HCT116 (cell line): Measurements from ENCODE around the gene CLSTN3. TPM values are rescaled to one million over a fixed set of nuclear protein-coding genes. Genes with fewer than 3 reads are reported as not detected.

ENCODE experiments used
- ATAC-seq: fragments of 200-7000 bp; cut with Tn5 transposase; 2 replicates; pipeline ENCODE4 v1.9.1; 2020; ENCODE audit warnings: mild to moderate bottlenecking, moderate library complexity
- BruUV-seq: library from RNA; stranded (reverse); fragments of 400-500 nt; replicated peaks from 2 replicates; lab custom pipeline; 2021; lab: Mats Ljungman, UMichigan
- CTCF ChIA-PET: fragments of 300-600 bp; sonication (Branson Sonifier 250); formaldehyde crosslinking; loops from one replicate; lab custom pipeline; 2021; ENCODE audit warnings: antibody characterized with exemption; lab: Charles Lee
- POLR2A ChIA-PET: fragments of 300-600, 350-600 bp; sonication (Branson Sonifier 250); formaldehyde crosslinking; loops from one replicate; lab custom pipeline; 2021; ENCODE audit warnings: antibody characterized with exemption; lab: Charles Lee
- RAD21 ChIA-PET, 2 experiments: fragments of 300-600 bp; sonication (Branson Sonifier 250); formaldehyde crosslinking; loops; one replicate each; lab custom pipeline; 2023; ENCODE audit warnings: low total read pairs in 2 of 2; ENCODE audit not compliant: uncharacterized antibody in 2 of 2, unreplicated experiment in 2 of 2, low non-redundant PET in 1 of 2; lab: Charles Lee
- DNase-seq: peaks from one replicate; pipeline ENCODE4 v3.0.0-alpha.2; 2010; ENCODE audit warnings: low read depth, low spot score
- H2AFZ ChIP-seq: fragments of 200-600 bp; shearing (Covaris generic), sonication (generic); 2 replicates; pipeline ENCODE4 v1.6.1; 2017; ENCODE audit warnings: low read depth, mixed run types, mixed read lengths, antibody characterized with exemption, low read length; ENCODE audit not compliant: poor library complexity, severe bottlenecking
- H3K27ac ChIP-seq: 2 replicates; pipeline ENCODE4 v1.5.1; 2012; ENCODE audit warnings: low read depth, low read length
- H3K27me3 ChIP-seq: fragments of 200-600 bp; sonication (generic); 2 replicates; pipeline ENCODE4 v1.6.1; 2016; ENCODE audit warnings: mixed run types, low read length, mixed read lengths; ENCODE audit not compliant: insufficient read depth
- H3K36me3 ChIP-seq, 2 experiments: fragments of 200-500 bp in 1 of 2; fragments of 200-600 bp in 1 of 2; sonication (Bioruptor generic) in 1 of 2; sonication (generic) in 1 of 2; 2 replicates each; pipeline versions ENCODE4 v1.5.1 to v1.6.1; 2014 to 2016; ENCODE audit warnings: low read length in 2 of 2, inconsistent platforms in 1 of 2, mixed read lengths in 1 of 2, mixed run types in 1 of 2; ENCODE audit not compliant: insufficient read depth in 2 of 2, control insufficient read depth in 1 of 2
- H3K4me1 ChIP-seq, 2 experiments: fragments of 200-600 bp in 1 of 2; sonication (generic) in 1 of 2; 2 replicates each; pipeline versions ENCODE4 v1.5.1 to v1.6.1; 2012 to 2017; ENCODE audit warnings: low read length in 2 of 2, inconsistent platforms in 1 of 2, mild to moderate bottlenecking in 1 of 2, mixed read lengths in 1 of 2, mixed run types in 1 of 2, moderate library complexity in 1 of 2; ENCODE audit not compliant: insufficient read depth in 2 of 2, control insufficient read depth in 1 of 2
- H3K4me2 ChIP-seq: fragments of 200-600 bp; sonication (generic); 2 replicates; pipeline ENCODE4 v1.6.1; 2017; ENCODE audit warnings: mixed run types, low read length, mixed read lengths
- H3K4me3 ChIP-seq, 2 experiments: fragments of 200-600 bp in 1 of 2; sonication (generic) in 1 of 2; replicated peaks in 1 of 2; 2 replicates each; pipeline ENCODE4 v1.5.1; 2011 to 2016; ENCODE audit warnings: low read length in 2 of 2, control low read depth in 1 of 2, low read depth in 1 of 2, mild to moderate bottlenecking in 1 of 2, mixed read lengths in 1 of 2, mixed run types in 1 of 2
- H3K79me2 ChIP-seq: fragments of 200-600 bp; sonication (generic); 2 replicates; pipeline ENCODE4 v1.6.1; 2017; ENCODE audit warnings: mild to moderate bottlenecking, mixed run types, low read length, moderate library complexity, mixed read lengths; ENCODE audit not compliant: insufficient read depth
- H3K9ac ChIP-seq: fragments of 200-600 bp; sonication (generic); 2 replicates; pipeline ENCODE4 v1.6.1; 2016; ENCODE audit warnings: low read length, mixed read lengths
- H3K9me2 ChIP-seq: fragments of 200-600 bp; sonication (generic), shearing (Covaris generic); 2 replicates; pipeline ENCODE4 v1.6.1; 2017; ENCODE audit warnings: mixed run types, mild to moderate bottlenecking, moderate library complexity; ENCODE audit not compliant: insufficient read depth
- H3K9me3 ChIP-seq, 2 experiments: fragments of 200-500 bp in 1 of 2; fragments of 200-600 bp in 1 of 2; sonication (Bioruptor generic) in 1 of 2; sonication (generic) in 1 of 2; 2 replicates each; pipeline ENCODE4 v1.6.1; 2014 to 2017; ENCODE audit warnings: low read length in 2 of 2, mixed read lengths in 2 of 2, inconsistent platforms in 1 of 2, low read depth in 1 of 2, mild to moderate bottlenecking in 1 of 2, mixed run types in 1 of 2, moderate library complexity in 1 of 2; ENCODE audit not compliant: control insufficient read depth in 1 of 2, insufficient read depth in 1 of 2
- H4K20me1 ChIP-seq: fragments of 200-600 bp; sonication (generic), shearing (Covaris generic); 2 replicates; pipeline ENCODE4 v1.6.1; 2017; ENCODE audit warnings: mixed run types, mild to moderate bottlenecking, moderate library complexity; ENCODE audit not compliant: insufficient read depth
- EGR1 ChIP-seq: IDR thresholded peaks from 2 replicates; pipeline ENCODE4 v1.6.1; 2012; ENCODE audit warnings: low read depth
- POLR2AphosphoS5 ChIP-seq: IDR thresholded peaks from 2 replicates; pipeline ENCODE4 v1.6.1; 2011; ENCODE audit warnings: mild to moderate bottlenecking, low read depth, low read length, moderate library complexity
- intact Hi-C: fragments of 100-400 bp; cut with micrococcal nuclease; formaldehyde crosslinking; loops from 2 replicates; pipeline ENCODE4 v1.10.0; 2022
- total RNA-seq: library from RNA; stranded (reverse); gene quantifications from one replicate; pipeline ENCODE4 v1.2.1, GENCODE V29; 2021; ENCODE audit not compliant: unreplicated experiment
- TF ChIP-seq, protein P1 (sequence below): IDR thresholded peaks from 2 replicates; pipeline ENCODE4 v1.6.1; 2011; ENCODE audit warnings: mild to moderate bottlenecking, low read length, moderate library complexity; ENCODE audit not compliant: insufficient replicate concordance; ENCODE audit errors: extremely low read depth

The CLSTN3 gene
- total RNA-seq, 1 experiment from 2014 or later: 23.0 TPM

DNA sequence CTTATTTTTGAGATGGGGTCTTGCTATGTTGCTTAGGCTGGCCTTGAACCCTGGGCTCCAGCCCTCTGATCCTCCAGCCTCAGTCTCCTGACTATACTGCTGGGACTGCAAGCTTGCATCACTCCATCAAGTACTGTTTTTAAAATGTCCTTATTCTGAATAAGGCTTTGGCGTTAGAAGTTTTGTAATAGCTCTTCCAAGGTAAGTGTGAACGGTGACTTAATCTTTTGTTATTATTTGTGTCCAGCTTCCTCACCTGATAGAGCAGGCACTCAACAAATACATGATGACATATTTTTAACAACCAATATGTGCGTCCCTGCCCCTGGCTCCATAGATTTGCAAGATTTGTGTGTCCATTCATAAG is 22.6 kb upstream of the CLSTN3 start:
- no TSS peak for BruUV-seq
- peak overlapping the region; percentile 87 for H3K9ac ChIP-seq
- H3K79me2 ChIP-seq: peaks cover 25% of the 10 kb centered on the region
- ChIA-PET CTCF (interaction anchor here (0.7 to 4.2 kb wide), 7 partner anchors 15 to 238 kb away, joined by 3 to 34 read pairs (median 3); partner anchors contain the start of genes C12orf57, C1R, RNU7-1 and SPSB2), POLR2A (interaction anchor here (1.0 to 3.8 kb wide), 8 partner anchors 14 to 182 kb away, joined by 3 to 77 read pairs (median 4); partner anchors contain the start of genes C12orf57, PEX5 and RNU7-1), RAD21 (no interaction called here)
- no peaks in the 10 kb centered on the region for H3K27me3 ChIP-seq
- H3K27ac ChIP-seq: peak overlapping the region; percentile 88
- H2AFZ ChIP-seq: no peak overlapping the region
- ATAC-seq (no peak), DNase-seq (no peak)
- H3K9me2 ChIP-seq: no peaks in the 10 kb centered on the region
- peaks cover 4 to 16% of the 10 kb centered on the region in 2 experiments; a peak in 3 of 4 replicates for H3K4me1 ChIP-seq
- no peak for TF ChIP-seq POLR2AphosphoS5
- TF ChIP-seq, protein P1, sequence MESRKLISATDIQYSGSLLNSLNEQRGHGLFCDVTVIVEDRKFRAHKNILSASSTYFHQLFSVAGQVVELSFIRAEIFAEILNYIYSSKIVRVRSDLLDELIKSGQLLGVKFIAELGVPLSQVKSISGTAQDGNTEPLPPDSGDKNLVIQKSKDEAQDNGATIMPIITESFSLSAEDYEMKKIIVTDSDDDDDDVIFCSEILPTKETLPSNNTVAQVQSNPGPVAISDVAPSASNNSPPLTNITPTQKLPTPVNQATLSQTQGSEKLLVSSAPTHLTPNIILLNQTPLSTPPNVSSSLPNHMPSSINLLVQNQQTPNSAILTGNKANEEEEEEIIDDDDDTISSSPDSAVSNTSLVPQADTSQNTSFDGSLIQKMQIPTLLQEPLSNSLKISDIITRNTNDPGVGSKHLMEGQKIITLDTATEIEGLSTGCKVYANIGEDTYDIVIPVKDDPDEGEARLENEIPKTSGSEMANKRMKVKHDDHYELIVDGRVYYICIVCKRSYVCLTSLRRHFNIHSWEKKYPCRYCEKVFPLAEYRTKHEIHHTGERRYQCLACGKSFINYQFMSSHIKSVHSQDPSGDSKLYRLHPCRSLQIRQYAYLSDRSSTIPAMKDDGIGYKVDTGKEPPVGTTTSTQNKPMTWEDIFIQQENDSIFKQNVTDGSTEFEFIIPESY: no peak
- TF ChIP-seq EGR1: no peak
- H4K20me1 ChIP-seq: no peaks in the 10 kb centered on the region
- peak overlapping the region; percentile 96 for H3K4me2 ChIP-seq
- peaks cover 9 to 11% of the 10 kb centered on the region in 2 experiments; a peak in 1 of 4 replicates for H3K9me3 ChIP-seq
- peaks cover 0 to 4% of the 10 kb centered on the region in 2 experiments; a peak in 1 of 4 replicates for H3K36me3 ChIP-seq
- peak overlapping the region; percentile 85 to 86 for H3K4me3 ChIP-seq
- intact Hi-C loops: loop anchor here (1.0 to 2.0 kb wide), 3 partner anchors 89 to 234 kb away; partner anchors contain the start of genes EMG1, LPCAT3, PHB2 and SPSB2
